ENCODE measurements around the gene VENTX. TPM values are rescaled to one million over a fixed set of nuclear protein-coding genes. Genes with fewer than 3 reads are reported as not detected.

The VENTX gene
- total RNA-seq, 2 experiments from 2014 or later, result not detected

DNA sequence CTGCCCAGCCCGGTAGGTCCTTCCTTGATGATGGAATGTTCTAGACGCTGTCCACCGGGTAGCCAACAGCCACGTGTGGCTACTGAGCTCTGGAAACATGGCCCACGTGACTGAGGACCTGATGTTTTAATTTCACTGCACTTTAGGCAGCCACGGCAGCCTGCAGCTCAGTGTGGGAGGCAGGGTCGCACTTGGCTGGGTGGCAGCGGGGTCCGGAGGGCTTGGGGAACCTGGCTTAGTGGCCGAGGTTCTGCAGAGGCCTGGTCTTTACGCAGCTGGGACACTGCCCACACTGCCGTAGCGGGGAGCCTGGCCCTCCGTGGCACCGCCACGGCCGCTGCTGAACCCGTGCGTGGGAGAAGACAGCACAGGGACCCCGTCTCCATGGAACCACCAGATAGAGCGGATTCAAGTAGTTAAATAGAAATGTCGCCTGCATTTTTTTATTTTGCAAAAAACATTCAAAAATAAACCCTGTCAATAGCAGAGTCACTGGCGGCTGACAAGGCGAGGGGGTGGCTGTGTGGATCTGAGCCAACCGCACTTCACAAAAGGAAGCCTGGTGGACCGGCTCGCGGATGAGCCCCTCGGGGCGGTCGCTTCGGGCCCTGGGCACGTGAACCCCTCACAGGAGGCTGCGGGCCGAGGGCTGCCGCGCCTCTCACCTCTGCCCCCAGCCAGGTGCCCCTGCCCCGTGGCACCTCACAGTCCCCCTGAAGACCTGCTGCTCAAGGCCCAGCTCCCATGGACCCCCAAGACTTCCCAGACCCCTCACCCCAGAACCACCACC, 33.2 kb upstream of the VENTX start:
- DNase-seq (no peak), ATAC-seq (no peak)
- Mint-ChIP-seq H3K36me3 (ENCODE audit: low read depth) (no peaks in the 10 kb centered on the region), H3K4me1 (no peaks in the 10 kb centered on the region), H3K27ac (no peak overlapping the region), H3K9me3 (ENCODE audit: low read depth) (no peaks in the 10 kb centered on the region), H3K27me3 (no peaks in the 10 kb centered on the region), H3K4me3 (no peak overlapping the region)
- ChIA-PET CTCF (no interaction called here), POLR2A (no interaction called here)
- intact Hi-C loops (cut with DNase I, micrococcal nuclease), result no loop called here

- Mint-ChIP-seq H3K4me1 (no peaks in the 10 kb centered on the region), H3K9me3 (ENCODE audit: low read depth) (no peaks in the 10 kb centered on the region), H3K4me3 (no peak overlapping the region), H3K27me3 (no peaks in the 10 kb centered on the region), H3K36me3 (ENCODE audit: low read depth) (no peaks in the 10 kb centered on the region), H3K27ac (no peak overlapping the region)
- intact Hi-C loops (cut with DNase I, micrococcal nuclease), result no loop called here
- no peak for ATAC-seq
- DNase-seq, result no peak
- POLR2A ChIA-PET, result no interaction called here
- CTCF ChIA-PET, result no interaction called here
Measured at GRCh38 chr10:133205146-133205545, 32.5 kb upstream of the VENTX start.

DNA sequence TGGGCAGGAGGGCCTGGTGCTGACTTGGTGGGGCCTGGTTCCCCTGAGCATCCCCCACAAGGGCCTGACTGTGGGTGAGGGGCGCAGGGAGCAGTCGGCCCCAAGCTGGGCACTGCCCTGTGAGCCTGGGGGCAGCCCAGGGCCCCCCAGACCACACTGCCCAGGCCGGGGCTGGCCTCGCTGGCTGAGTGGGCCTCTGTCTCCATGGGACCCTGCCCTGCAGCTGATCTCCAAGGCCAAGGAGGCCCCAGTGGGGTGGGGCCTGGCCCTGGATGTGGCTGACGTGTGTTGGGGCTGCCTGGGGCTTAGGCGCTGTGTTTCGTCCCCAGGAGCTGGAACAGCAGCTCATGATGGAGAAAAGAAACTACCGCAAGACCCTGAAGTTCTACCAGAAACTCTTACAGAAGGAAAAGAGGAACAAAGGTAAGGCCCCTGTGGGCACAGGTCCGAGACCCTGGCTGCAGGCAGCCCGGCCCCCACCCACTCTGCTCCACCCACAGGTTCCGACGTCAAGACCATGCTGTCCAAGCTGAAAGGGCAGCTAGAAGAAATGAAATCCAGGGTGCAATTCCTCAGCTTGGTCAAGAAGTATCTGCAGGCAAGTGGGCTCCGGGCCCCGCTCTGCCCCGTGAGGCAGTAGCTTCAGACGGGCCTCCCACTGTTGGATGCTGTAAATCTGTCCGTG, 31.2 kb upstream of the VENTX start:
- H3K36me3 Mint-ChIP-seq (ENCODE audit: low read depth), result no peaks in the 10 kb centered on the region
- ChIA-PET POLR2A (no interaction called here), CTCF (no interaction called here)
- no peaks in the 10 kb centered on the region for H3K9me3 Mint-ChIP-seq (ENCODE audit: low read depth)
- H3K4me3 Mint-ChIP-seq, result no peak overlapping the region
- intact Hi-C loops (cut with DNase I, micrococcal nuclease), result no loop called here
- DNase-seq (no peak), ATAC-seq (no peak)
- peaks cover 4% of the 10 kb centered on the region for H3K4me1 Mint-ChIP-seq
- no peaks in the 10 kb centered on the region for H3K27me3 Mint-ChIP-seq
- no peak overlapping the region for H3K27ac Mint-ChIP-seq

- Mint-ChIP-seq H3K4me1 (peaks cover 4% of the 10 kb centered on the region), H3K4me3 (no peak overlapping the region), H3K36me3 (ENCODE audit: low read depth) (no peaks in the 10 kb centered on the region), H3K27me3 (no peaks in the 10 kb centered on the region), H3K27ac (no peak overlapping the region), H3K9me3 (ENCODE audit: low read depth) (no peaks in the 10 kb centered on the region)
- CTCF ChIA-PET, result interaction anchor here (1.1 kb wide), 1 partner anchor 101 kb away, joined by 3 read pairs; no protein-coding TSS in a partner anchor
- DNase-seq (no peak), ATAC-seq (no peak)
- POLR2A ChIA-PET, result no interaction called here
- intact Hi-C loops (cut with DNase I, micrococcal nuclease), result no loop called here
Measured at GRCh38 chr10:133207041-133207600, 30.5 kb upstream of the VENTX start.

DNA sequence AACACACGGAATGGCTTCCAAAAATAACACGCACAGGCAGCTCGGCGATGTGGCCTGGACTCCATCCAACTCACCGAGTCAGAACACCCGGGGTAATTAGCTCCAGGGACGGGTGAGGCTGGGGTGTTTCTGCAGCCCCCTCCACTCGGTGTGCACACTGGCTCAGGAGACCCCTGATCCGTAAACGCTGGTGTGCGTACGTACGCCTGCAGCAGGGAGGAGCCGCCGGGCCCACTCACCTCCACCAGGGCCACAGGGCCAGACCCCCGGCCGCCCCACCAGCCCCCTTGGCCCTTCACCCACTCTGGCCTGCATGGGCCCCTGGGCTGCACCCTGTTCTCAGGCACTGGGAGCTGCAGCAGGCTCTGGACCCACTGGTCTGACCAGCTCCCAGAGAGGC, 30.0 kb upstream of the VENTX start:
- intact Hi-C loops (cut with DNase I, micrococcal nuclease), result no loop called here
- no peak for DNase-seq
- Mint-ChIP-seq H3K9me3 (ENCODE audit: low read depth) (no peaks in the 10 kb centered on the region), H3K4me1 (peaks cover 4% of the 10 kb centered on the region), H3K36me3 (ENCODE audit: low read depth) (no peaks in the 10 kb centered on the region), H3K27me3 (no peaks in the 10 kb centered on the region), H3K27ac (no peak overlapping the region), H3K4me3 (no peak overlapping the region)
- no peak for ATAC-seq
- POLR2A ChIA-PET, result no interaction called here
- CTCF ChIA-PET, result interaction anchor here (1.1 kb wide), 1 partner anchor 100 kb away, joined by 3 read pairs; no protein-coding TSS in a partner anchor

DNA sequence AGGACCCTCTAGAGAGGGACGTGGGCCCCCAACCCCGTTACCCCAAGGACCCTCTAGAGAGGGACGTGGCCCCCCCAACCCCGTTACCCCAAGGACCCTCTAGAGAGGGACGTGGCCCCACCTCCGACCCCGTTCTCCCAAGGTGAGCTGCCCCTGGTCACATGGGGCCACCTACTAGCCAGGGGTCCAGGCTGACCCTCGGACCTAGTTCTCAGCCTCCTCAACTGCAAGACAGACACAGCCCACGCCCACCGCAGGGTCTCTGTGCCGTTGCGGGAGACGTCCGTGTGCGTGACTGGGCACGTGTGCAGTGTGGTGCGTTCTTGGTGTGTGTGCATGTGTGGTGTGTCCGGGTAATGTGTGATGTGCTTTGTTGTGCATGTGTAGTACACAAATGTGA, 29.2 kb upstream of the VENTX start:
- H3K36me3 Mint-ChIP-seq (ENCODE audit: low read depth), result no peaks in the 10 kb centered on the region
- H3K4me3 Mint-ChIP-seq, result no peak overlapping the region
- POLR2A ChIA-PET, result no interaction called here
- peaks cover 4% of the 10 kb centered on the region for H3K4me1 Mint-ChIP-seq
- DNase-seq (no peak), ATAC-seq (no peak)
- CTCF ChIA-PET, result no interaction called here
- intact Hi-C loops (cut with DNase I, micrococcal nuclease), result no loop called here
- H3K9me3 Mint-ChIP-seq (ENCODE audit: low read depth), result no peaks in the 10 kb centered on the region
- H3K27ac Mint-ChIP-seq, result no peak overlapping the region
- no peaks in the 10 kb centered on the region for H3K27me3 Mint-ChIP-seq

- ChIA-PET POLR2A (no interaction called here), CTCF (no interaction called here)
- ATAC-seq, result no peak
- no peaks in the 10 kb centered on the region for H3K9me3 Mint-ChIP-seq (ENCODE audit: low read depth)
- H3K36me3 Mint-ChIP-seq (ENCODE audit: low read depth), result no peaks in the 10 kb centered on the region
- no peak overlapping the region for H3K27ac Mint-ChIP-seq
- no peak overlapping the region for H3K4me3 Mint-ChIP-seq
- H3K27me3 Mint-ChIP-seq, result no peaks in the 10 kb centered on the region
- no peak for DNase-seq
- intact Hi-C loops (cut with DNase I, micrococcal nuclease), result no loop called here
- H3K4me1 Mint-ChIP-seq, result peaks cover 4% of the 10 kb centered on the region
Measured at GRCh38 chr10:133209117-133209516, 28.5 kb upstream of the VENTX start.

DNA sequence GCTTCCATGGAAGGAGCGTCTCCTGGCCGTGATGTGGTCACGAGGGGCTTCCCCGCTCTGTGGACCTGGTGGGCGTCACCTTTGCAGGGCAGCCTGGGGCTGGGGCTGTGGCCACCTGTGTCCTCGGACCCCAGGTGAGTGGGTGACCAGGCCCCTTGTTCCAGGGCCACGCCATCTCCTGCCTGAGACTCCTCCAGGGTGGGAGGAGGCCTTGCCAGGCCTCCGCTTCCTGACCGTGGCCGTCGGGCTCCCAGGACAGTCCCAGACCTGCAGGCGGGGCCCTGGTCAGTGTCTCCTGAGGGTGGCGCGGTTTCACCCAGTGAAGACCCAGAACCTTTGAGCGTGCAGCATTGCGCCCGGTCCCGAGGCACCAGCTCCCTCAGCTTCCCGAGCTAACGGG, 28.0 kb upstream of the VENTX start:
- Mint-ChIP-seq H3K27ac (no peak overlapping the region), H3K27me3 (no peaks in the 10 kb centered on the region), H3K4me1 (peaks cover 4% of the 10 kb centered on the region), H3K9me3 (ENCODE audit: low read depth) (no peaks in the 10 kb centered on the region), H3K36me3 (ENCODE audit: low read depth) (no peaks in the 10 kb centered on the region), H3K4me3 (no peak overlapping the region)
- ATAC-seq (no peak), DNase-seq (no peak)
- ChIA-PET POLR2A (no interaction called here), CTCF (no interaction called here)
- intact Hi-C loops (cut with DNase I, micrococcal nuclease), result no loop called here

DNA sequence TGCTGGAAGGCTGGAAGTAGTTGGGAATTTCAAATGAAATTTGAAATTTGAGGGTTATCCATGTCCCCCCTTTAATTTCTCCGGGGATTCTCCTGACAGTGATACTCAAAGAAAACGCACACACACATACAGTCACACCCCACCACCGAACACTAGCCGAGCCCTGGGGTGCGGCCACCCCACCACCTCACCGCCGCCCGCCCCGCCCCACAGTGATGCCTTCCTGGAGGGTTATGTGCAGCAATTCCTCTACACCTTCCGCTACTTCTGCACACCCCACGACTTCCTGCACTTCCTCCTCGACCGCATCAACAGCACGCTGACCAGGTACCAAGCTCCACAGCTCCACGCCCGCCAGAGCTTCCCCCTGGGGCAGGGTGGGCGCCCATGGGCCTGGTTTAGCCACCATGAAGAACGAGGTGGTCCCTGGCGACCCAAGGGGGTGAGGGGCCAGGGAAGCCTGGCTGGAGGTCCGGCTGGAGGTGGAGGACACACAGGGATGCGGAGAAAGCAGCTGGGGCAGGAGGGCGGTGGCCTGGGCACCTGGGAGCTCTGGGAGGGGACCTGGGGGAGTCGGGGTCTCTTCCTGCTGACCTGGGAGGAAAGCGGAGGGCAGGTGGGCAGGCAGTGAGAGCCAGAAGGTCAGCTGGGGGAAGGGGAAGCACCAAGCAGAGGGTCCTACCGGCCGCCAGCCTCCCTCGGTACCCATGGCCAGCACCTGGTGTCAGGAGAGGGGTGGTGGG, 27.1 kb upstream of the VENTX start:
- CTCF ChIA-PET, result interaction anchor here (0.7 kb wide), 1 partner anchor 229 kb away, joined by 3 read pairs; no protein-coding TSS in a partner anchor
- H3K4me1 Mint-ChIP-seq, result peaks cover 4% of the 10 kb centered on the region
- POLR2A ChIA-PET, result no interaction called here
- no peak overlapping the region for H3K4me3 Mint-ChIP-seq
- intact Hi-C loops (cut with DNase I, micrococcal nuclease), result no loop called here
- ATAC-seq (no peak), DNase-seq (no peak)
- no peaks in the 10 kb centered on the region for H3K27me3 Mint-ChIP-seq
- H3K9me3 Mint-ChIP-seq (ENCODE audit: low read depth), result no peaks in the 10 kb centered on the region
- H3K36me3 Mint-ChIP-seq (ENCODE audit: low read depth), result no peaks in the 10 kb centered on the region
- no peak overlapping the region for H3K27ac Mint-ChIP-seq

DNA sequence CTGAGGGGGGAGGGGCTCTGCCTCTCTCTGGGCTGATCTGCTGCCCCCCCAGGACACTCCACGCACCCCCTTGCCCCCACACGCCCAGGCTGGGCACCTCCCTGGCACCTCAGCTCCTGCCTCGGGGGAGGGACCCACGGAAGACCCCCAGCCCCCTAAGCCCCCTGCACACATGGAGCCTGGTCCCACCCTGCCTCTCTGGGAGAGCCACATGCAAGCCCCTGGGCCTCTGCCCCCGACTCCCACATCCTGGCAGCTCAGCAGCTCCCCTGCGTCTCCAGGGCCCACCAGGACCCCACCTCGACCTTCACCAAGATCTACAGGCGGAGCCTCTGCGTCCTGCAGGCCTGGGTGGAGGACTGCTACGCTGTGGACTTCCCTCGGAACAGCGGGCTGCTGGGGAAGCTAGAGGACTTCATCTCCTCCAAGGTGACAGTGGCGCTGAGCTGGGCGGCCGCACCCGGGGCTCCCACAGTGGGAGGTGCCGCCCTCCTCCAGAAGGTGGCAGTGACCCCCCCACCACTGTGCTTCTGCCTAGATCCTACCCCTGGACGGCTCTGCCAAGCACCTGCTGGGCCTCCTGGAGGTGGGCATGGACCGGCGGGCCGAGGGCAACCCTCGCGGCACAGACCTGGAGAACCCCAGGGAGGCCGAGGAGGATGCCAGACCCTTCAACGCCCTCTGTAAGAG, 26.4 kb upstream of the VENTX start:
- ATAC-seq, result no peak
- Mint-ChIP-seq H3K9me3 (ENCODE audit: low read depth) (no peaks in the 10 kb centered on the region), H3K4me3 (no peak overlapping the region), H3K36me3 (ENCODE audit: low read depth) (no peaks in the 10 kb centered on the region), H3K4me1 (peaks cover 4% of the 10 kb centered on the region), H3K27me3 (no peaks in the 10 kb centered on the region), H3K27ac (no peak overlapping the region)
- POLR2A ChIA-PET, result no interaction called here
- DNase-seq, result no peak
- CTCF ChIA-PET, result no interaction called here
- intact Hi-C loops (cut with DNase I, micrococcal nuclease), result no loop called here

- Mint-ChIP-seq H3K36me3 (ENCODE audit: low read depth) (no peaks in the 10 kb centered on the region), H3K9me3 (ENCODE audit: low read depth) (no peaks in the 10 kb centered on the region), H3K27me3 (no peaks in the 10 kb centered on the region), H3K4me1 (peaks cover 4% of the 10 kb centered on the region), H3K27ac (no peak overlapping the region), H3K4me3 (no peak overlapping the region)
- intact Hi-C loops (cut with DNase I, micrococcal nuclease), result no loop called here
- DNase-seq (no peak), ATAC-seq (no peak)
- POLR2A ChIA-PET, result no interaction called here
- CTCF ChIA-PET, result no interaction called here
Measured at GRCh38 chr10:133211959-133212852, 25.4 kb upstream of the VENTX start.

All from activated CD4-positive, alpha-beta T cell treated with anti-CD3 and anti-CD28 coated beads for 36 hours (primary cell).